GM15510 (cell line): ENCODE results near the gene GHRL.
A peak's percentile ranks its signal among the peaks of the same experiment; 100 is the strongest.

ENCODE experiments used
- POLR2A ChIP-seq: IDR thresholded peaks from 3 replicates; pipeline ENCODE4 v1.6.1; 2011; ENCODE audit warnings: borderline replicate concordance; ENCODE audit not compliant: insufficient read length; ENCODE audit errors: extremely low read depth

GHRL gene, protein sequence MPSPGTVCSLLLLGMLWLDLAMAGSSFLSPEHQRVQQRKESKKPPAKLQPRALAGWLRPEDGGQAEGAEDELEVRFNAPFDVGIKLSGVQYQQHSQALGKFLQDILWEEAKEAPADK

DNA sequence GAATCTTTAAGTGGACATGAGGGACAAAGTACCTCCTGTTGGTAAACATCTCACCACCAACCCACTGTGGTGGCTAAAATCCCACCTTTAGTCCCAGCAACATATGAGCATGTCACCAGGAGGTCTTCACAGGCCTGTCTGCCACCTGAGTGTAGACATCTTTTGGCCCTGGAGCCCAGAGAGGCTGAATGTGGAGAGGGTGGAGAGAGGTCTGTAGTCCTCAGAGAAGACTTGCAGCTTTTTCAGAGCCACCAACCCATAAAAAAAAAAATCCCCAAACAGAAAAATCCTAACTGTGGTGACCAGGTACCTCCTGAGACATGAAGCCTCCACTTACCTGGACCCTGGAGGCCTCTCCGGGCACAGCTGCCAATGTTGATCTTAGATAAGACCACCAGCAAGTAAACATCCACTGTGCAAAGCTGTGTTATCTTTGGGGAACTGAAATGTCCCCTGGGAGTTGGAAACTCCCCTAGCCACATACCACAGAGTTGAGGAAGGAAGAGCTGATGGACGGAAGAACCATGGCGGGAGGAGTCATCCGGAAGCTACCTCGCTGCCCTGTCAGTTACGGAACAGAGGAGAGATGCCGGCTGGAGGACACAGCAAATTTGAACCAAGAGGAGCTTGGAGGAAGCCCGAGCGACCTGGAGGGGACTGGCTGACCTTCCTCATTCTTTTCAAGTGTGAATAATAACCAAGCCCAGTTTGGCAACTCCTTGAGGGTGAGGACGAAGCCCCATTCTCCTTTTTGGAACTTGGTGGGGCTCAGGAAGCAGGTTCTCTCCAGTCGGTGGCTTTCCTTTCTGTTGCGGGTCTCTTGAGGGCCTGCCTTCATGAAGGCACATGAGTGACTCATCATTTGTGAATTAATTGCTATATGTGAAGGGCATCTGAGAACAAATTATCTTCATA lies at the start of gene GHRL:
Gene GHRL (minus strand): TSS at position 443 of the 915 bp plus-strand sequence. CDS start 2,767 bp downstream, outside the sequence.
- peak; percentile 32 for TF ChIP-seq POLR2A

DNA sequence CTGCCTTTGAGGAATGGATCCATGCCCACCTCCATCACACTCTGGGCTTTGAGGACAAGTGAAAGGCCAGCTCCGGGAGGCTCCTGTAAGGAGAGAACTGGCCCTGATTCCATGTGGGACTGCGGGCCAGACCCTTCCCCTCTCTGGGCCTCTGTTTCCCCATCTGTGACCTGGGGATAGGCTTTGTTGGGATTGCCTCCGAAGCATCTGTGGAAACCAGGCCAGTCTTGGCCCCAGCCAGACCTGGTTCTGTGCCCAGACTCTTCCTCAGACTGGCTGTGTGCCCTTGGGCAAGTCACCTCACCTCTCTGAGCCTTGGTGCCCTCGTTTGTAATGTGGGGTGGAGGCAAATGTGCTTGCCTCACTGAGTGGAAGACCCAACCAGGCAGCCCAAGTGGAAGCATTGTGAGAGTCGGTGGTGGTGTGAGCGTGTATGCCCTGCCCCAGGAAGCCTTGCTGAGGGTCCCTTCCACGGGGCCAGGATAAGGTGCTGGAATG lies 49.2 kb upstream of the GHRL start:
- TF ChIP-seq POLR2A = no peak

DNA sequence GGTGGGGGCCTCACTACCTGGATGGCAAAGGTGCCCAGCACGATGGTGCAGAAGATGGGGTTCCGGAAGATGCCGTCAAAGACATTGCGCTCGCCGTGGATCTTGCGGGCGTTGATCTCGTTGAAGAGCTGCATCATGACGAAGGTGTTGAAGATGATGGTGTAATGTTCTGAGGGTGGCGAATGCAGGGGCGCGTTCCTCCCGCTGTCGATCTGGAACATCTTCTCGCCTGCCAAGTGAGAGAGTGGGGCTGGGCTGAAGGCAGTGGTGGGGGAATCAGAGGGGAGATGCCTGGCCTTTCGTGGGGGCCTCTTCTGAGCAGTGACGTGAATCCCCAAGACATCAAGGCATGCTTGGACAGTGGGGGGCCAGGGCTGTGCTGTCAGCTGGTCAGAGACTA lies 47.7 kb upstream of the GHRL start:
- no peak for TF ChIP-seq POLR2A

DNA sequence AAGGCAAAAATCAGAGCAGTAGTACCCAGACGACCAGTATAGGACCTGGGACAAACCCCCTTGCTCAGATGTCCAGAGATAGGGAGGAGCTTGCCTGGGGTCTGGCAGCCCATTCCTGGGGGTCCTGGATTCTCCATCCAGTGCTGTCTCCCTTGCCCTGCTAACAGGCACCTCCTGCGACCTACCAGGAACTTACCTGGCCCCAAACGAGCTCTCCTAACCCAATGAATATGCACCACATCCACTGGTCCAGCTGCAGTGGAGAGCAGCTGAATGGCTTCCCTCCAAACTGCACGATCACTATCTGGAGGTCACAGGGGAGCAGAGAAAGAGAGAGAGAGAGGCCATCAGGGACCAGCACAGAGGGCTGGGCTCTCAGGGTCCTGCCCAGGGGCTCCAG lies 47.3 kb upstream of the GHRL start:
- TF ChIP-seq POLR2A = no peak

DNA sequence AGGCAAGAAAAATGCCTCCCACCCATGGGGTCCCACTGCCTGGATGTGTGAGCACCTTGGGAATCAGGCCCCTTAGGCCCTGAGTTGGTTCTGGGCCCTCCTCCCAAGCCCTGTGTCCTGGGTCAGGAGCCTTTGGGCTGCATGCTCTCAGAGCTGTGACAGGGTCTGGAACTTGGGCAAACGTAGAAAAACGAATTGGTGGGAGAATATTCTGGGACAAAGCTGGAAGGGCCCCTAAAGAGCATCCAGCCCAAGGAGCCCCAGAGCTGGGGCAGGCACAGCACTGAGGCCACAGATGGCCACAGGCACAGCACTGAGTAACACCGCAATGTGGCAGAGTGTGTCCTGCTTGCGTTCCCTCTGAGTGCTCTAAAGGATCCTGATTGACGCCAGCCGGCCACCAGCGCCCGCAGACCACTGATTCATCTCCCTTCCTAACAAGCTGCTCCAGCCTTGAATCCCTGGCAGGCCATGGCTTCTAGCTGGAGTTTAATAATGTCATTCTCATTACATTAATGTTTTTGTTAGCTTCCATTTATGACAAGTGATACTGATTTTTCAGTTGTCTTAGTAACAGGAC lies 46.7 kb upstream of the GHRL start:
- TF ChIP-seq POLR2A = no peak

DNA sequence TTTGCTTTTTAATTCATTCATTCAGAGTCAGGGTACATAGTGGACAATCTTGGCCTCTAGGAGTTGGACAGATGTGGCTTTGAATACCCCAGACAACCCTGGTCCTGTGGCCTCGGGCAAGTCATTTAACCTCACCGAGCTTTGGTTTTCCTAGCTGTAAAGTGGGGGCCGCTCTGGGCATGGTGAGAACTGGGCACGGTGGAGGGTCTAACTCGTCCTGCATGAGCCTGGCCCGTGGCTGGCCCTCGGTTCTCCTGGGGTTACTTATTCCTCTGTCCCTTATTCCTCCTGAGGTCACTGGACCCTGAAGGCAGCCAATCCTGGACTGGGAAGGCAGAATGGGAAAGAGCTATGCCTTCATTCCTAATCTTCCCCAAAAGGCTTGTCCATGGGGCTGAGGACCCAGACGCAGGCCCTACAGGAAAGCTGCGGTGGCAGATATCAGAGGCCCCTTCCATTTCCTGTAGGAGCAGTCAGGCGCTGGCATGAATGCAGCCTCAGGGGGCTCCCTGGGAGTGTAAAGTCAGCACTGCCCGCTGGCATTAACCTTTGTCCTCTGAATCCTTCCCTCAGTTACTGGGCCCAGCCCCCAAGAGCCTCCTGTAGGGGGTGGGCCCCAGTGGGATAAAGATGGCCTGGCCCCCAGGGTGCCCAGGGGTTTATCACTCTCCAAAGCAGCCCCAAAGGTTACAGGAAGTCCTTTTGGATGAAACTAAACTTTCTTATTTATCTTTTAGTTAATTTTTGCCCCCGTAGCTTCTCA lies 46.0 kb upstream of the GHRL start:
- TF ChIP-seq POLR2A = no peak

DNA sequence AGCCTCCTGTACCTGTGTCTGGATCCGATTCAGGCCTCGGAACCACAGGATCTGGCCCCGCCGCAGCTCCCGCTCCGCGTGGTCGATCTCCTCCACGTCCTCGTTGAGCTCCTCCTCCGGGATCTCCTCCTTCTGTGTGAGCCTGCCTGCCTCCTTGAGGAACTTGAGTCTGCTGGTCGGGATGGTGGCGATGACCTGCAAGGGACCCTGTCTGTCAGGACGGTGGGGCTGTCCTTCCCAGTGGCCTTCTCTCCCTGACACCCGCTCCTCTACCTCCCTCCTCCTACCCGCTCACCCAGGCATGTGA lies 45.4 kb upstream of the GHRL start:
- TF ChIP-seq POLR2A = no peak

DNA sequence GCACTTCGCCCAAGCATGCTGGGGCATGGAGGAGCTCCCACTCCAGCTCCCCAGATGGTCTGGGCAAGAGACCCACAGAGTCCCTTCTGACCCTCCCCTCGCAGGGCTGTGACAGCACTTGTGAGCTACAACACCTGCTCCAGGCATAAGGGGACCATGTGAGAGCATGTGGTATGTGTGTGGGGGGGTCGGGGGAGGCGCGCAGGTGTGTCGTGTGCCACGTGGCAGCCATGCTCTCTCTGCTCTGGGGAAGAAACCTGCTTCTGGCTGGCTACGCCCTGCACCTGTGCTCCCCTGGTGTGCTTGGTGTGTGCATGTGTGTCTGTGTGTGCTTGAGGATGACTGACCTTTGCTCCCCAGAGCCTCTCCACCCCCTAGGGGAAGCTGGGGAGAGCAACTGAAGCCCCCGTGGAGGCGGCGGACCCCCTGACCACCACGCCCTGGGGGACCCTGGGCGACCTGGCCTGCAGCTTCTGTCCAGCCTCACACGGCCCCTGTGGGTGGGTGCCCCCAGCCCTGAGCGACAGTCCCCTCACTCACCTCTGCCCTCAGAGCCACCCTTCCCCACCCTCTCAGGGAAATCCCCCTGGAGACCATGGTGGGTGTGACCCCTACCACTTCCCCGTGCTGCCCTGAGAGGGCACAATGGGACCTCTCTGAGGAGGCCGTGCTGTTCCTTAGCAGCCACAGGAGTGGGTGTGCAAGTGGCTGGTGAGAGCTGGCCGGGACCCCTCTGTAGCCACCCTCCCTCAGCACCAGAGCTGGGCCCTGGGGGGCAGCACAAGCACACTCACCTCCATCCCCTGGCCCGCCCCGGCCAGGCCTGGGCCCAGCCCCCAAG lies 44.8 kb upstream of the GHRL start:
- TF ChIP-seq POLR2A = no peak

DNA sequence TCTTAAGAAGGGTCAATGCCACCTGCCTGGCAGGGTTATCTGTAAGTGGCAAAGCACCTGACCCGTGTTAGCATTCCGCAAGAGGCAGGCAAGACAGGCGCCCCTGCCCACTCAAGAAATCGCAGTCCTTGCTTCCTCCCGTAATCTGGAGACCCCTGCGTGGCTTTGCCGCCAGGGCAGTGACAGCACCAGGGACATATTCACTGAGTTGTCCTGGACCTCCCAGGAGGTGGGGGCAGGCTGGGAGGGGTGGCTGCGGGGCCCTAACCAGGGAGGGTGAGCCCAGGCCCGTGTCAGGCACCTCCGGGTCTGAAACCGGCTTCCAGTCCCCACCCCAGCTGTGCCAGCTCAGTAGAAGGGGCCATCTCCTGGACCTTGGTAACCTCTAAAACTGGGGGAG lies 44.0 kb upstream of the GHRL start:
- no peak for TF ChIP-seq POLR2A

DNA sequence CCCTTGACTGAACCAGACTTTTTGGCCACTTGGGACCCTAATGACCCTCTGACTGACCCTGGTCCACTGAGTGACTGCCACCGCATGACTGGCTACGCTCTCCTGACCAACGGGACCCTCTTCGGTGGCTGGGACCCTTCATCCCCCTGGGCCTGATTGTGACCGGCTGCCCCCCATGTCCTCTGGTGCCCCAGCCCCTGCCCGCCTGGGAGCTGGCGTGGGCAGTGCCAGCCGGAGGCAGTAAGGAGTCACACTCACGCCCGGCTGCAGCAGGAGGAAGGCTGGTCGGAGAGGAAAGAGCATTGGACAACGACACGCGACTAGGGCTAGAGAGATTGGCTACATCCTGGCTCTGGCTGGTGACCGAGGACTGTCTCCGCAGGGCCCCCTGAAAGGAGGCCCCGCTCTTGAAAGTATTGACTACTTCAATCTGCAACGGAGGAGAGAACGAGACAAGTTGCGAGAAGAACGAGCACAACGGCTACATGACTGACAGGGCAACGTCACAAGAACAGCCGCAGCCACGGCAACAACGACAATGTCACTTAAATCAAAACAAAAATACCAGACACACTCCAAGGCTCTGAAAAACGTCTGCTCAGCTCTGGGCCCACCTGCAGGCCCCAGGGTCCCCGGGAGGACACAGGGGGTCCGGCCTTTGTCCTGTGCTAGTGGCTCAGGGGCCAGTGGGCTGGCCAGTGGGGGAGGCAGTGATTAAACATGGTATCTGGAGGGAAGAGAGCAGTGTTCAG lies 43.3 kb upstream of the GHRL start:
- no peak for TF ChIP-seq POLR2A

DNA sequence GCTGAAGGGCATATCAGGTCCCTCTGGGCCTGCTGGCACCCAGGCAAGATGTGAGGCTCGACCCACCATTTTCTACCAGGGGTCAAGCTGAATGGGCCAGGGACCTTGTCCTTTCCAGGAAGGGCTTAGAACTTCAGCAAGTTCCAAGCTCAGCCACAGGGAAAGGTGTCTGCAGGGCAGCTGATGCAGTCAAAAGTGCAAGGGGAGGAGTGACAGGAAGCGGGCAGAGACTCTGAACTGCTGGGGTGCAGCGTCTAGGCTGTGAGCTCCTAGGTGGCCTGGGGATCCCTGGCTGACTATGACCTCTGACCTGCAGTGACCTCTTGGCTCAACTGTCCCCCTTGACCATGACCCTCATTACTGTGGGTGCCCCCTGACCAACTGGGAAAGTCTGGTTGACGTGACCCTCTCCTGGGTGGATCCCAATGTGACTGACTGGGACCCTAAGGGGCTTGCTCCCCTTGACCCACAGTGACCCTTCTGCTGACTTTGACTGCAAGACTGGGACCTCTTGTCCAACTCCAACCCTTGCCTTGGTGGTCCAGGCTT lies 42.5 kb upstream of the GHRL start:
- no peak for TF ChIP-seq POLR2A

DNA sequence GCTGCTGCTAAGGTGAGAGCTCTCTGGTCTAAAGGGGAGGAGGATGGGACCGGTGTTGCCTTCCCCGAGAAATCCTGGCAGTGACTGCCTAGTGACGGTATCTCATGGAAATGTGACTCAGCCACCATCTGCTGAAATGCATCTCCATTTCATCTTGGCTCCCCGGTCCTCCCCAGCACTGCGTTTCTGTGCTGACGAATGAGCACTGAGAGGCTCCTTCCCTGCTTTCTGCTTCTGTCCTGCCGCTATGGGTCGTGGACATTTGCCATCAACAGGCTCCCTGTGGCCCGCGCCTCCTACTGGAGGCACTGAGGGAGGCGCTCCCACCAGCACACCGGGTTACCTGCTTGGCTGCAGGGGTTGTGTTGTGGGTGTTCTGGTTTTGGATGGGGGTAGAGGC lies 41.7 kb upstream of the GHRL start:
- TF ChIP-seq POLR2A = no peak

DNA sequence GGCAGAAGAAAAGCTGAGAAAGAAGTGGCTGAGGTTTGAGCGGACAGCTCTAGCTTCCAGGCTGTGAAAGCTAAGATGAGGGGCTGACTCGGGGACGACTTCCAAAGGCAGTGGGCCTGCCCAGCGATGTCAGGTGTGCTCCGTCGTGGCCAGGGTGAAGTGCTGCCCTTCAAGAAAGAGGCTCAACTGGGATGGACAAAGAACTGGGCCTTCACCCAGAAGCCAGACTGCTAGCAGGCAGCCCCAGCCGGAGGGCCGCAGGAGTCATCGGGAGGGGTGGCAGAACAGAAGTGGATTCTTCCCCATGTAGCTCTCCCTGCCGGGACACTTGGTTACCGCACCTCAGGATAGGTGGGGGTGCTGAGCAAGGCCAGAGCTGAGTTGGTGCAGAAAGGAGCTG lies 41.3 kb upstream of the GHRL start:
- no peak for TF ChIP-seq POLR2A
